ENCODE measurements around the gene RPTOR.

The RPTOR gene

GRCh38 chr17:80978499-80979497 lies 434.2 kb downstream of the RPTOR start:
- DNase-seq (ENCODE audit: low read depth in 2 of 2): peak in 1 of 2 donors; percentile 24
- TF ChIP-seq, protein P1, sequence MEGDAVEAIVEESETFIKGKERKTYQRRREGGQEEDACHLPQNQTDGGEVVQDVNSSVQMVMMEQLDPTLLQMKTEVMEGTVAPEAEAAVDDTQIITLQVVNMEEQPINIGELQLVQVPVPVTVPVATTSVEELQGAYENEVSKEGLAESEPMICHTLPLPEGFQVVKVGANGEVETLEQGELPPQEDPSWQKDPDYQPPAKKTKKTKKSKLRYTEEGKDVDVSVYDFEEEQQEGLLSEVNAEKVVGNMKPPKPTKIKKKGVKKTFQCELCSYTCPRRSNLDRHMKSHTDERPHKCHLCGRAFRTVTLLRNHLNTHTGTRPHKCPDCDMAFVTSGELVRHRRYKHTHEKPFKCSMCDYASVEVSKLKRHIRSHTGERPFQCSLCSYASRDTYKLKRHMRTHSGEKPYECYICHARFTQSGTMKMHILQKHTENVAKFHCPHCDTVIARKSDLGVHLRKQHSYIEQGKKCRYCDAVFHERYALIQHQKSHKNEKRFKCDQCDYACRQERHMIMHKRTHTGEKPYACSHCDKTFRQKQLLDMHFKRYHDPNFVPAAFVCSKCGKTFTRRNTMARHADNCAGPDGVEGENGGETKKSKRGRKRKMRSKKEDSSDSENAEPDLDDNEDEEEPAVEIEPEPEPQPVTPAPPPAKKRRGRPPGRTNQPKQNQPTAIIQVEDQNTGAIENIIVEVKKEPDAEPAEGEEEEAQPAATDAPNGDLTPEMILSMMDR (IDR thresholded peaks at IDR 0.05; ENCODE audit: low read depth, low read length): no peak
- H3K4me3 ChIP-seq (replicated peaks in 1 of 2; ENCODE audit: low read depth in 2 of 2, low read length in 2 of 2): no peak overlapping the region

GRCh38 chr17:80979547-80980378 lies 435.1 kb downstream of the RPTOR start:
- TF ChIP-seq, protein P1 (IDR thresholded peaks at IDR 0.05; ENCODE audit: low read depth, low read length): no peak
- DNase-seq (ENCODE audit: low read depth in 2 of 2): no peak
- no peak overlapping the region for H3K4me3 ChIP-seq (replicated peaks in 1 of 2; ENCODE audit: low read depth in 2 of 2, low read length in 2 of 2)

DNA sequence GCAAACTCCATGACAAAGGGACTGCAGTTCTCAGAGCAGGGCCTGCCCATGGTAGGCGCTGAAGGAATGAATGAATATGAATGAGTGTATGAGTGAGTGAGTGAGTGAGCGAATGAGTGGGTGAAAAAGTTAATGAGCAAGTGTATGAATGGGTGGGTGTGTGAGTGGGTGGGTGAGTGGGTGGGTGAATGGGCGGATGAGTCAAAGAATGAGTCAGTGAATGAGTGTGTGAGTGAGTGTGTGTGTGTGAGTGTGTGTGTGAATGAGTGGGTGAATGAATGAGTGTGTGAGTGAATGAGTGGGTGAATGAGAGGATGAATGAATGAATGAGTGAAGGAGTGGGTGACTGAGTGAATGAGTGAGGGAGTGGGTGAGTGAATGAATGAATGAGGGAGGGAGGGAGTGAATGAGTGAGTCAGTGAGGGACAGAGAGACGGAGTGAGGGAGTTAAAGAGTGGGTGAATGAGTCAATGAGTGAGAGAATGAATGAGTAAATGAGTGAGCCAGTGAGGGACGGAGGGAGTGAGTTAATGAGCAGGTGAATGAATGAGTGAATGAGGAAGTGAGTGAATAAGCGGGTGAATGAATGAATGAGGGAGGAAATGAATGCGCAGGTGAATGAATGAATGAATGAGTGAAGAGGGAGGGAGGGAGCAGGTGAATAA lies 435.9 kb downstream of the RPTOR start:
- peak in 1 of 2 donors; percentile 53 for DNase-seq (ENCODE audit: low read depth in 2 of 2)

GRCh38 chr17:80981062-80981902 lies 436.6 kb downstream of the RPTOR start:
- TF ChIP-seq, protein P1 (IDR thresholded peaks at IDR 0.05; ENCODE audit: low read depth, low read length): peak; percentile 6
- no peak for DNase-seq (ENCODE audit: low read depth in 2 of 2)

More for the DNA sequence above, 435.9 kb downstream of the RPTOR start:
- H3K4me3 ChIP-seq (replicated peaks in 1 of 2; ENCODE audit: low read depth in 2 of 2, low read length in 2 of 2): no peak overlapping the region
- TF ChIP-seq, protein P1 (IDR thresholded peaks at IDR 0.05; ENCODE audit: low read depth, low read length): no peak

DNA sequence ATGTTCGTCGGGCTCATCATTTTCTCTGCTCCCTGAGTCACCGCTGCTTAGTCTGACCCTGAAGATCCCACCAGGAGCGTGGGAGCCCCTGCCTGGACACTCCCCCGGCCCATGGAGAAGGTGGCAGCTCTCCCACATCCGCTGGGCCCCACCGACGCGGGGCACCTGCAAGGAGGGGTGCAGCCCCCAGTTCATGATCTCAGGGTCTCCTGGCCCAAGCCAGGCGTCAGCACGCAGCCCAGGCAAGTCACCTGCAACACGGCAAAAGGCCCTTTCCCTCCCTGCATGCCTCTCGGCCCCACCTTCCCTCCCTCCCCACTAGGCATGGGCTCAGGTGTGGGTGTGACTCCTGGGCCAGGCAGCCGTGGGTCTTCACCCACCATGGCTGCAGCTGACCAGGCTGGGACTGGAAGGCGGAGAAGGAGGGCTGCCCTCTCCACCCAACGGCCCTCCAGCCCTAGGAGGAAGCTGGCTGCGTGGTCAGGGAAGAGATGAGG lies 437.3 kb downstream of the RPTOR start:
- TF ChIP-seq, protein P1 (IDR thresholded peaks at IDR 0.05; ENCODE audit: low read depth, low read length): no peak
- H3K4me3 ChIP-seq (replicated peaks in 1 of 2; ENCODE audit: low read depth in 2 of 2, low read length in 2 of 2): no peak overlapping the region
- DNase-seq (ENCODE audit: low read depth in 2 of 2): no peak

More at GRCh38 chr17:80981062-80981902, 436.6 kb downstream of the RPTOR start:
- no peak overlapping the region for H3K4me3 ChIP-seq (replicated peaks in 1 of 2; ENCODE audit: low read depth in 2 of 2, low read length in 2 of 2)

Measured in cardiac fibroblast (primary cell).